NCI-H446 treated with DMSO at 0.1 percent for 48 hours (cell line): ENCODE measurements around the gene BCR.

ENCODE experiments used
- DNase-seq: peaks from one replicate; lab custom pipeline; 2025; lab: John Stamatoyannopoulos, UW

BCR gene

DNA sequence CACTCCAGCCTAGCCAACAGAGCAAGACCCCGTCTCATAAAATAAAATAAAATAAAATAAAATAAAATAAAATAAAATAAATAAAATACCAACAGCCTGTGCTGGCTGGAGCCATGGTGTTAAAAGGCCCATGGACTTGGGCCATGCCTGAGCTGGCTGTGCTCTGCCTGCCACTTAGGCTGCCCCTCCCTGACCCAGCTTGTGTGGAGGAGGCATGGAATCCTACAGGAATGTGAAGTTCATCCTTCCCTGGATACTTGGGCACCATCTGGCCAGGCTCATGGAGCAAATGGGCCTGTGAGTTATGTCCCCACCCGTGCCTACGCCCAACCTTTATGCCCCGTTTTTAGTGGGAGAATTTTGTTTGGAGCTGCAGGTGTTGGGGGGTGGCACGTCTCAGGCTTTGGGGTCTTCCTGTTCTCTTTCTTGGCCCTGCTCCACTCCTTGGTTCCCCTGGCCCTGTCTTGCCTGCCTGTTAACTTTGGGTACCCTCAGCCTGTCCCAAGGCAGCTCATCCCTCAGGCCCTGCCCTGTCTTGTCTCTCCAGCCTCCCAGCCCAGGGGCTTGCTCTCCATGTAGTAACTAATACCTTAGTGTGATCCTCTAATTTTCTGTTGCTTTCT, 51.3 kb downstream of the BCR start:
- DNase-seq = no peak

GRCh38 chr22:23232094-23232905, 52.0 kb downstream of the BCR start:
- DNase-seq = no peak

DNA sequence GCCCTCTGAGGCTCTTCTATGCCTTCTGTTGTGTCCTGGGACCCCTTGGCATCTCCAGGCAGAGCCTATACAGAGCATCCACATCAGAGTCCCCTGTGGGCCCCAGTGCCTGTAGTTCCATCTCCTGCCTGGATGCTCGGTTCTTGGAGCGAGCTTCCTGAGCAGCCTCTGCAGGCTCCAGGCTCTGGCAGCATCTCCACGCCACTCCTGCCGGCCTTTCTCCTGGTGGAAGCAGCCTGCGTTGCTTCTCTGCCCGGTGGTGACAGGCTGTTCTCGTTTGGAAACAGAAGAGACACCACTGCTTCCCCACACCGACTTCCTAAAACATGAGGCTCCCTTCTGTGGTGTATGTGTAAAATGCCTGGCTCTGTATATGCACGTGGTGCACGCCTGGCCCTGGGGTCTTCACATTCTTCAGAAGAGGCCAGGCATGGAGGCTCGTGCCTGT, 52.8 kb downstream of the BCR start:
- DNase-seq = no peak

DNA sequence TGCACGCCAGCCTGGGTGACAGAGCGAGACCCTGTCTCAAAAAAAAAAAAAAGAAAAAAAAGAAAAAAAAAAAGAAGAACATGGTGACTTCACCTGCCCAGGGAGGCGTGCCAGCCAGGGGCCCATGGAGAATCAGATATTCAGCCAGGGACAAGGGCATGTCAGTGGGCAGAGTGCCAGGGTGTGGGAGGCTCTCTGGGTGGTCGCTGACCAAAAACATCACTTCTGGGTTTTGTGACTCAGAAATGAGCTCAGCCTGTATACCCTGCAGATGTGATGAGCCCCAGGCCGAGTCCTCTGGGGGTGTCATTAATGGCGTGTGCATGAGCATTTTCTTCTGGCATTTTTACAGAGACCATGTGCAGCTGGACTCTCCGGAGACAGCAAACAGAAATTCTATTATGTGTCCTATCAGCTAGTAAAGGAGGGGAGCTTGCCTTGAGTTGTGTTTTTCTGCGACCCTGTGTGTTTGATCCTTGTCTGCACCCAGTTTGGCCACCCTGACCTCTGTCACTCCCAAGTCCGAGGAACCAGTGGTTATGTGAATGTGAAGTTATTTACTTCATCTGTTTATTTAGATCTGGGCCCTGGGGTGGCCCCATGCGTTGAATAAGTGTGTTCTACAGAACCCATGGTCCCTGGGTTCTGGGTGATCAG, 53.6 kb downstream of the BCR start:
- DNase-seq = no peak

GRCh38 chr22:23234409-23235161, 54.3 kb downstream of the BCR start:
- DNase-seq = no peak

DNA sequence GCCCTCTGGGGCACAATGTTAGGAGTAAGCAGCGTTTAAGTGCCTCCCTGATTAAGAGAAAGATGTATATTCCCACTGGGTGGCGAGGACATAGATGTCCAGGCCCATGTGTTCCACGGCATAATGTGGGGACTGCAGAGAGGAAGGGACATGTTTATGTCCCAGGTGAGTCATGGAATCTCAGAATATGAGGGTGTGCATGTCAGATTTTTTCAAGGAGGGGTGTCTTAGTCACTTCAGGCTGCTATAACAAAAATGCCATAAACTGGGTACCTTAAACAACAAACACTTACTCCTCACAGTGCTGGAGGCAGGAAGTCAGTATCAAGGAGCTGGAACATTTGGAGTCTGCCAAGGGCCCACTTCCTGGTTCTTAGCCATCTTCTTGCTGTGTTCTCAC, 55.1 kb downstream of the BCR start:
- DNase-seq = no peak

DNA sequence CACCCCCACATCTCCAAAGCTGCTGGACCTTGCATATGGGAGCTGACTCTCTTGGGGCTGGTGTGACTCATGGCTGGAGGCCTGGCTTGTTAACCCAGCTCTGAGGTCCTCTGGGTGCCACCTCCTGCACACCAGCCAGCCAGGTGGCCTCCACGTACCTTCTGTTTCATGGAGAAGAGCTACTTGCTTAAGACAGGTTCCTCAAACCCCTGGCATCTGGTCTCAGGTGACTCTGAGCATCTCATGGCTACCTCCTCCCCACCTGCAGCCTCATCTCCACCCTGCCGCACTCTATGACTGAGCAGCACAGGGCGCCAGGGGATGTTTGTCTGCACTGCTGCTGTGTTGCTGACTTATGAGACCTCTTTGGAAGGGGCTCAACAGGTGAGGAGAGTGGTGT, 55.7 kb downstream of the BCR start:
- no peak for DNase-seq

DNA sequence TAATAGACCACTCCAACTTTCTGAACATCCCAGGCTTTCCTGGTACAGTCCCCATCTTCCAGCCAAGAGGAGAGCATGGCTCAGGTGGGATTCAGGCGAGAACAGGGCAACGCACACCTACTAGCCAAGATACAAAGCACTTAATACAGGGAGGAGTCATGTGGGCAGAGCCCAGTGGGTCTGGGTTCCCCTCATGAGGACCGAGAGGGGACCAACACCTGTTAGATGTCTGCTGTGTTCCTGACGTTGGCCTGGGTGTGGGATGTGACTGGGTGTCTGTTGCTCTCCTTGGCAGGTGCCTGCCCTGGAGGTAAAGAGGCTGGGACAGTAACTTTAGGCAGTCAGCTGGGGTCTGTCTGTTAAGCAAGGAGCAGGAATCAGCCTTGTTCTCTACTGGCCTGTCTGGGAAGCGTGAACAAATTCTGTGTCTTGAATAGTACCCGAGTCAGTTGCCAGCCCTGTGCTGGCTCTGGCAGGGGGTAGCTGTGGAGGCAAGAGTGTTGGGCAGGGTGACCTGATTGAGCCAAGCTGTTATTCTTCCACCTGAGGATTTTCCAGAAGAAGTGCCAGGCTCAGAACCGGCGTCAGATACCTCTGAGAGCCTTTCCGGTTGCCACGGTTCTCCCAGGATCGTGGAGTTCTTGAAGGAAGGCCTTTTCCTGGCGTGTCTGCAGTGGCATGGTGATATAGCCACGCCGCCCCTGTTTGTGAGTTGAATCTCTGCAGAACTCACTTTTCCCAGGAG, 56.3 kb downstream of the BCR start:
- no peak for DNase-seq

GRCh38 chr22:23237201-23237798, 57.0 kb downstream of the BCR start:
- peak; percentile 73 for DNase-seq

GRCh38 chr22:23237841-23238240, 57.5 kb downstream of the BCR start:
- no peak for DNase-seq

DNA sequence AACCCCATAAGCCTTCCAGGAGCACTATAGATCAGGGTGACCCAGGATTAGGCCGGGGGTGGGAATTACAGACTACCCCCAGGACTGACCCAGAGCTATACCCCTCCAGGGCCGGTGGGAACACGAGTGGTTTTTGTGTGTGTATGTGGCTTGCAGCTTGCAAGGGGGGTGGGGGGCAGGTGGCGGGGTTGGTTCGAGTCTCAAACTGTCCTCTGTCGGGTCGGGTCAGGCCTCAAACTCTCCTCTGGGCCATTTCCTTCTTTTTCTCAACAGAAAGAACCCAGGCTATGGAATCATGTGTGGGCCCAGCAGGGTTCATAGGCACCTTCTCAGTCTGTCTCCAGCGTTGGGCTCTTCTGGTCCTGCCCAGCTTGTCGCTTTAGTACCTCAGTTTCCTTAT, 58.4 kb downstream of the BCR start:
- no peak for DNase-seq

DNA sequence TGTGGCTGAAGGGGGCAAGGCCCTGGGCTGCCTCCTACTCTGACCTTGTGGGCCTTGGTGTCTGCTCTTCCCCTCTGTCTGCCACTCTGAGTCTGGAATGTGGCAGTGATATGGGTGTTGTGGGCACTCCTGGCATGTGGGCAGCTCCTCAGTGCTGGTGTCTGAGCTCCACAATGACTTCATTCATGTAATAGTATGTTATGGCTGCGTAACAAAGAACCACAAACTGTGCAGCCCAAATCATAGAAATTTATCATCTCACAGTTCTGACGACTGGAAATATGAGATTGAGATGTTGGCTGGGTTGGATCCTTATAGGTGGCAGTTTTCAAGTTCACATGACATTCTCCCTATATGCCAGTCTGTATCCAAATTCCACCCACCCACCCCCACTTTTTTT, 59.1 kb downstream of the BCR start:
- DNase-seq = no peak

- no peak for DNase-seq
These were observed 60.5 kb downstream of the BCR start for GRCh38 chr22:23240639-23241389.

DNA sequence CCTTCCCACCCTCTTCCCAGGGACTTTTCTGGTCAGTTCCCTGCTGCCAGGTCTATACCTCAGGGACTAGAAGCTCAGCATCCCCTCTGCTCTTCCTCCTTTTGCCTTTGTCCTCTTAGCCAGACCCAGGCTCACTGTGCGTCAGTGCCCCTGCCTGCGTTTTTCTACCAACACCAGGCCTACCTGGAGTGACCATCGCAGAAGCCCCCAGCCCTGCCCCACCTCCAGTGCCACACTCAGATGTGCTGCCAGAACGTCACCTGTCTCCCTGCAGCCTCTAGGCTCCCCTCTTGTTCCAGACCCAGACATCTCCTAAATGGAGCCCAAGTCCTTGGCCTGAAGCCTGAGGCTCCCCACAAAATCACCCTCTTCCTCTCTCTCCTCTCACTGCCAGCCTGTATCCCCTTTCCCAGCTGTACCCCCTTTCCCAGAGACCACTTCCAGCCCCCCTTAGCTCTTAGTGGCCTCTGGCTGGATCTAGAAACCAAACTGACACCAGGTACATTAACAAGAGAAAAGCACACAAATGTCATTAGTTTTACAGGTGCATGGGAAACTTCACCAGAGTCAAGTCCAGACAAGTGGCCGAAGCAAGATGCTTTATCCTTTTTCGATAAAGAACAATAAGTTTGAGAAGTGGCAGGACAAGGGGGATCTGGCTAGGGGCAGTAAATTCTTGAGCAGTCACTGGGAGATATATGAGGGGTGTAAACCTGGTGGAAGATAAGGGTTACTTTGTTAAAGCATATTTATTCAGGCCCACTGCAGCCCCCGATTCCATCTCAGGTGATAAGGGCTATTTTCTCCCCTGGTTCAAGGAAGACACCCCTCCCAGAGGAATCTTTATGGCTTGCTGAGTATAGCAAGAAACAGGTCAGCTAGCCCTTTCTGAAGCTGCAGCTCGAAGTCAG, 61.5 kb downstream of the BCR start:
- no peak for DNase-seq

- DNase-seq = no peak
These were observed 62.2 kb downstream of the BCR start for GRCh38 chr22:23242473-23243001.

GRCh38 chr22:23243006-23243573, 62.8 kb downstream of the BCR start:
- no peak for DNase-seq

GRCh38 chr22:23243859-23244689, 63.8 kb downstream of the BCR start:
- DNase-seq = no peak

DNA sequence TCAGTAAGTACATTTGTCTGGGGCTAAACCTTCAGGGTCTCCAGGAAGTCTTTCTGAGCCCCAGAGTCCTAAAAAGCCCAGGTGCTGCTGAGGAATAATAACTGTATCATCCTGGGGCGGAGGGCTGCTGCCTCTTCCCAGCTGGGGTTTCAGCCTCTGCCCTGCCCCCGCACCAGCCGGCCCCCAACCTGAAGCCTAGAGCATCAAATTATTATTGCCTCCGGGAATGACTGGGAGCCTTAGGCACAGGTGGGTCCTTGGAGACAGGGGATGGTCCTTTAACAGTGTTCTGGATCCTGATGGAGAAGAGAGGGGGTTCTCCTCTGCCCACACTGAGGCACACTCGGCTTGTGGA, 64.4 kb downstream of the BCR start:
- no peak for DNase-seq
